Urothelium cell line (cell line): ENCODE data around the gene GPR162.

Experiments
- DNase-seq: peaks from one replicate; pipeline ENCODE4 v3.0.0; 2011; ENCODE audit warnings: low spot score, mixed read lengths
- FAIRE-seq: peaks from 2 replicates; lab custom pipeline; 2011; peaks lifted over from hg19 to GRCh38; lab: Jason Lieb, UNC

Gene GPR162

GRCh38 chr12:6821591-6822425 is at the start of gene GPR162:
TSS of gene GPR162 (plus strand) at chr12:6821821. CDS start at chr12:6823899, 2,078 bp downstream.
- FAIRE-seq: peak; percentile 89
- DNase-seq: peak; percentile 84

GRCh38 chr12:6772331-6772695 is 49.3 kb upstream of the GPR162 start, which contains the start of gene LAG3:
TSS of gene LAG3 (plus strand) at chr12:6772520. CDS start at chr12:6772853, 333 bp downstream.
- FAIRE-seq (no peak), DNase-seq (no peak)

GRCh38 chr12:6772726-6773589 is 48.7 kb upstream of the GPR162 start:
- DNase-seq: no peak
- FAIRE-seq: peak; percentile 65

- DNase-seq: no peak
- FAIRE-seq: no peak
Observed at GRCh38 chr12:6773590-6774351, 47.9 kb upstream of the GPR162 start.

- FAIRE-seq: no peak
- no peak for DNase-seq
Observed at GRCh38 chr12:6774499-6775062, 47.0 kb upstream of the GPR162 start.

- no peak for FAIRE-seq
Observed at GRCh38 chr12:6775185-6776174, 46.1 kb upstream of the GPR162 start.

GRCh38 chr12:6777386-6777785 is 44.2 kb upstream of the GPR162 start:
- FAIRE-seq: no peak

More at GRCh38 chr12:6775185-6776174, 46.1 kb upstream of the GPR162 start:
- no peak for DNase-seq

GRCh38 chr12:6778217-6778573 is 43.4 kb upstream of the GPR162 start:
- no peak for DNase-seq
- FAIRE-seq: no peak

More at GRCh38 chr12:6777386-6777785, 44.2 kb upstream of the GPR162 start:
- DNase-seq: no peak

GRCh38 chr12:6778574-6779550 is 42.8 kb upstream of the GPR162 start:
- FAIRE-seq: peak; percentile 98
- peak; percentile 92 for DNase-seq

GRCh38 chr12:6779708-6780432 is 41.8 kb upstream of the GPR162 start:
- DNase-seq (no peak), FAIRE-seq (peak; percentile 53)

GRCh38 chr12:6780573-6780972 is 41.0 kb upstream of the GPR162 start:
- DNase-seq (no peak), FAIRE-seq (no peak)

GRCh38 chr12:6782119-6782518 is 39.5 kb upstream of the GPR162 start:
- FAIRE-seq: no peak
- DNase-seq: no peak

GRCh38 chr12:6782850-6783566 is 38.6 kb upstream of the GPR162 start:
- no peak for FAIRE-seq
- no peak for DNase-seq

GRCh38 chr12:6783828-6784227 is 37.8 kb upstream of the GPR162 start:
- DNase-seq: no peak
- no peak for FAIRE-seq

- FAIRE-seq (no peak), DNase-seq (no peak)
Observed at GRCh38 chr12:6784296-6784695, 37.3 kb upstream of the GPR162 start.

GRCh38 chr12:6784761-6785160 is 36.9 kb upstream of the GPR162 start:
- no peak for FAIRE-seq

More at GRCh38 chr12:6784761-6785160, 36.9 kb upstream of the GPR162 start:
- DNase-seq: no peak
